Suprapubic skin (tissue), 4 donors: ENCODE measurements around the gene EIF4E. TPM values are rescaled to one million over a fixed set of nuclear protein-coding genes. Genes with fewer than 3 reads are reported as not detected.
"Not testable (repeated sequence)": the region's sequence is repeated elsewhere in the genome, so short reads cannot be mapped to it uniquely, and the experiment has no call there.

Experiments
- DNase-seq, 2 donors: peaks; one replicate each; pipeline ENCODE4 v3.0.0-alpha.2; 2019; ENCODE audit warnings: low spot score in 2 of 2
- H3K27ac ChIP-seq: fragments of 200-600 bp; sonication (generic); one replicate; pipeline ENCODE4 v1.5.1; 2019
- H3K27me3 ChIP-seq: fragments of 200-600 bp; sonication (generic); one replicate; pipeline ENCODE4 v1.5.1; 2019
- H3K36me3 ChIP-seq: fragments of 200-600 bp; sonication (generic); one replicate; pipeline ENCODE4 v1.5.1; 2019
- H3K4me1 ChIP-seq: fragments of 200-600 bp; sonication (generic); one replicate; pipeline ENCODE4 v1.5.1; 2019
- H3K4me3 ChIP-seq: fragments of 200-600 bp; sonication (generic); one replicate; pipeline ENCODE4 v1.5.1; 2019; ENCODE audit warnings: mild to moderate bottlenecking
- H3K9me3 ChIP-seq: fragments of 200-600 bp; sonication (generic); one replicate; pipeline ENCODE4 v1.5.1; 2019
- EP300 ChIP-seq: sonication (generic); formaldehyde crosslinking; IDR thresholded peaks from one replicate; pipeline ENCODE4 v1.6.1; 2017; ENCODE audit warnings: antibody characterized with exemption
- POLR2A ChIP-seq, 2 donors: fragments of 450-650 bp; IDR thresholded peaks; one replicate each; pipeline ENCODE4 v1.6.1; 2017; ENCODE audit warnings: antibody characterized with exemption in 2 of 2, mild to moderate bottlenecking in 2 of 2, moderate library complexity in 2 of 2
- POLR2AphosphoS5 ChIP-seq, 3 donors: sonication (generic); formaldehyde crosslinking; IDR thresholded peaks; one replicate each; pipeline ENCODE4 v1.6.1; 2017; ENCODE audit warnings: antibody characterized with exemption in 3 of 3
- WGBS: methylation state at CpG from one replicate; pipeline ENCODE4 v1.1.5; 2018; 5-methylcytosine and 5-hydroxymethylcytosine counted together
- total RNA-seq, 4 donors: library from RNA; depleted of rRNA; stranded (reverse); fragments of >200 nt; gene quantifications; one replicate each; pipeline ENCODE4 v1.1.0, GENCODE V29; 2016
- TF ChIP-seq, protein P1 (sequence below), 2 donors: fragments of 200-600 bp in 1 of 2; fragments of 450-650 bp in 1 of 2; sonication (generic) in 1 of 2; IDR thresholded peaks; one replicate each; pipeline ENCODE4 v1.5.1; 2016 to 2019; ENCODE audit warnings: antibody characterized with exemption in 2 of 2, mild to moderate bottlenecking in 1 of 2, moderate library complexity in 1 of 2

The EIF4E gene
- total RNA-seq, 4 donors from 2014 or later, result 42.5 to 68.7 (median 54.6) TPM

DNA sequence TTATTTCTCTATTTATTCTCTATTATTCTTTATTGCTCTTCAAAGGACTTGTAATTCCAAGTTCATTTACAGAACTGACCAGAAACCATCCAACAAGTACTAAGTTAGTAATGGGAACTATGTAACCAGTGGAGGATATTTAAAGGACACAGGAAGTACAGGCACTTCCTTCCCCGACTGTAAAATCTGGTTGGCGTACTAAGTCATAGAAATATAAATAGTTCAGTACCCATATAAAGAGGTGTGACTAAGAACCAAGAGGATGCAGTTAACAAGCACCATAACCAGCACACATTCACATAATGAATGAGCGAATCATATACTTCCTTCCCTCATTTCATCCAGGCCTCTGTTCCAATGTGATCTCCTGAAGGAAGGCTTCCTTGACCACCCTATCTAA lies 3.6 kb upstream of the EIF4E start:
- no peaks in the 10 kb centered on the region for H3K36me3 ChIP-seq
- DNase-seq, result no peak
- H3K4me1 ChIP-seq, result peaks cover 13% of the 10 kb centered on the region
- H3K27ac ChIP-seq, result no peak overlapping the region
- H3K4me3 ChIP-seq, result no peak overlapping the region
- WGBS, result 45% methylated on average over 3 of the region's 3 CpGs
- TF ChIP-seq EP300 (no peak), POLR2AphosphoS5 (IDR thresholded peaks at IDR 0.05) (no peak), POLR2A (IDR thresholded peaks at IDR 0.05) (no peak)
- TF ChIP-seq, protein P1, sequence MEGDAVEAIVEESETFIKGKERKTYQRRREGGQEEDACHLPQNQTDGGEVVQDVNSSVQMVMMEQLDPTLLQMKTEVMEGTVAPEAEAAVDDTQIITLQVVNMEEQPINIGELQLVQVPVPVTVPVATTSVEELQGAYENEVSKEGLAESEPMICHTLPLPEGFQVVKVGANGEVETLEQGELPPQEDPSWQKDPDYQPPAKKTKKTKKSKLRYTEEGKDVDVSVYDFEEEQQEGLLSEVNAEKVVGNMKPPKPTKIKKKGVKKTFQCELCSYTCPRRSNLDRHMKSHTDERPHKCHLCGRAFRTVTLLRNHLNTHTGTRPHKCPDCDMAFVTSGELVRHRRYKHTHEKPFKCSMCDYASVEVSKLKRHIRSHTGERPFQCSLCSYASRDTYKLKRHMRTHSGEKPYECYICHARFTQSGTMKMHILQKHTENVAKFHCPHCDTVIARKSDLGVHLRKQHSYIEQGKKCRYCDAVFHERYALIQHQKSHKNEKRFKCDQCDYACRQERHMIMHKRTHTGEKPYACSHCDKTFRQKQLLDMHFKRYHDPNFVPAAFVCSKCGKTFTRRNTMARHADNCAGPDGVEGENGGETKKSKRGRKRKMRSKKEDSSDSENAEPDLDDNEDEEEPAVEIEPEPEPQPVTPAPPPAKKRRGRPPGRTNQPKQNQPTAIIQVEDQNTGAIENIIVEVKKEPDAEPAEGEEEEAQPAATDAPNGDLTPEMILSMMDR (IDR thresholded peaks at IDR 0.05), result no peak
- no peaks in the 10 kb centered on the region for H3K9me3 ChIP-seq
- no peaks in the 10 kb centered on the region for H3K27me3 ChIP-seq

DNA sequence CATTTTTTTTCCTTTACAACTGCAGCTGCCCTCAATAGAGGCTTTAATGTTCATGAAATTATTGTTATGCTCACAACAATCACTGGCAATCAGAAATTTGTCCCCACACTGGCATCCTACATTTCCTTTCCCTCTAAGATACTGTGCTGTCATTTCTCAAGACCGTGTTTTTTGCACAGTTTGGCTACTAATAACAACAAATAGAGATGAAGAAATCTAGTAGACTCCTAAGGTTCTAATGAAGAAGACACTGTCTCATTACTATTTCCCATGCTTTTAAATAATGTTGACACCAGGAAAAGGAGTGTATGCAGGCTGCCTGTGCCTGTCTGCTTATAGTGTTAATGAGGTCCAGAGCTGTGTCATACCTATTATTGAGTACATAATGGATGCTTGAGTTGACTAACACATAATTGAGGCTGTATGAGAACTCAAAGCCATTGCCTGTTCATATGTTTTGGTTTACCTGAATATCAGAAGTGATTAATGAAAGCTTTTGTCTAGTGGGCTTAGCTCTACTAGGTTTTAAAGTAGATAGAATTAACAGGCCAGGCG lies 1.5 kb upstream of the EIF4E start:
- 74% methylated on average over 2 of the region's 2 CpGs for WGBS
- TF ChIP-seq POLR2A (IDR thresholded peaks at IDR 0.05) (no peak), POLR2AphosphoS5 (IDR thresholded peaks at IDR 0.05) (no peak), EP300 (no peak)
- TF ChIP-seq, protein P1 (IDR thresholded peaks at IDR 0.05), result no peak
- Histone ChIP-seq H3K27ac (peak overlapping the region; percentile 96), H3K4me3 (peak overlapping the region; percentile 98), H3K9me3 (no peaks in the 10 kb centered on the region), H3K27me3 (no peaks in the 10 kb centered on the region), H3K4me1 (peaks cover 17% of the 10 kb centered on the region), H3K36me3 (no peaks in the 10 kb centered on the region)
- no peak for DNase-seq

DNA sequence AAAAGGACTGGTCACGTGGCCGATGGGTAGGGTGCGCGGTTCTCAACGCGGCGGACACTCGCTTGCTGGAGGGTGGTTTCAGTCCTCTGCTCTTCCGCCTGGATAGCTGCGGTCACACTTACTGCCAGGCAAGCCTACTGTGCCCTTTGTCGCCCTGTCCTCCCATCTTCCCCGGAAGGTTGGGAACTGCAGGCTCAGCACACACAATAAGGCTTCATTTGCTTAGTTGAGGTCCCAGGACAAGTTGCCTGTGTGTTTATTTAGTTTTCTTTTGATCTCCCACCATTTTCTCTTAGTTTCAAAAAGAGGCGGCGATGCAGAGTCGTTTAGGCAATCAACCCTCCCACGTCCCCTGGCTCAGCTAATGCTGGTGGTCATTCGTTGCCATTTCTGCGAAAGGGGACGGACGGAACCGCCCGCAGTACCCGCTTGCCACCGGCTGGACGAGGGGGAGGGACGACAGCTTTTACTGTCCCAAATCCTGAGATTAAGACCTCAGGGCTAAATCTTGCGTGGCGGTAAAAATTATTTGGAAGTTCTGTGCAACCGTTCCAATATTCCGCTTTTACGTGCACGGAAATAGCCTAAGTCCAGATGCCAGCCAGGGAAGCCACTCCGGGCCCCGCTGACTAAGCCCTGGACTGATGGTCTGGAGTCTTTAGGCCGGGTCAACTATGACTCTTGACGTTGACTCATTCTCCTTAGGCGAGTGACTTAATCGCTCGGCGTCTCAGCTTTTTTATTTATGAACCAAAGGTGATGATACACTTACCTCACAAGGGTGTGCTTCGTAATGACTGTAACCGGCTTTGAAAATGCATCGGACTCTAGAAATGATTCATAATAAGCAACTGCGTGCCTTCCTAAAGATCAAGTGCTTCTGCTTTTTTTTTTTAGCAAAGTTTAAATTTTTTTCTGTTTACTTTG lies 671 bp upstream of the EIF4E start:
- Histone ChIP-seq H3K27me3 (no peaks in the 10 kb centered on the region), H3K4me1 (peaks cover 17% of the 10 kb centered on the region), H3K36me3 (no peaks in the 10 kb centered on the region), H3K27ac (peak overlapping the region; percentile 96), H3K4me3 (peak overlapping the region; percentile 98), H3K9me3 (no peaks in the 10 kb centered on the region)
- 3% methylated on average over 40 of the region's 44 CpGs for WGBS
- peak in 1 of 2 donors; percentile 83 for DNase-seq
- TF ChIP-seq POLR2A (IDR thresholded peaks at IDR 0.05) (peak in 1 of 2 donors; percentile 47), EP300 (no peak), POLR2AphosphoS5 (IDR thresholded peaks at IDR 0.05) (no peak)
- TF ChIP-seq, protein P1 (IDR thresholded peaks at IDR 0.05), result no peak

DNA sequence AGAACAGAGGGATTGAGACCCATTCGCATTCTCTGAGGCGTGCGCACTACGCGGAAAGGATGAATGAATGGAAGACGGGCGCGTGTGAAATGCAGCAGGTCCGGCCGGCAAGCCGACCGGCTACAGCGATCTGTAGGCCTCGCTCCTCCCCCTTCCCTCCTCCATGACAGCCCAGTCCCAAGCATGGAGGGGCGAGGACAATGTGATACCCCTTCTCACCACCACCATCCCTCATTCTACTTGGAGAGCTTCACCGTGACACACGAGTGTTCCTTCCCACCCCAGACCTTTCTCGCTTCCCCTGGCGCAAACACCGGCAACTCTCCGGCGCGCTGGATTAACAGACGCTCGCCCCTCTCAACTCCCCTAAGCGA lies 815 bp downstream of the EIF4E start:
- peak; percentile 78 to 84 for DNase-seq
- H3K4me3 ChIP-seq, result peak overlapping the region; percentile 98
- peak overlapping the region; percentile 96 for H3K27ac ChIP-seq
- TF ChIP-seq POLR2A (IDR thresholded peaks at IDR 0.05) (no peak), EP300 (no peak), POLR2AphosphoS5 (IDR thresholded peaks at IDR 0.05) (no peak)
- TF ChIP-seq, protein P1 (IDR thresholded peaks at IDR 0.05), result no peak
- no peaks in the 10 kb centered on the region for H3K9me3 ChIP-seq
- WGBS, result under 1% methylated on average over 26 of the region's 26 CpGs
- no peaks in the 10 kb centered on the region for H3K27me3 ChIP-seq
- H3K36me3 ChIP-seq, result no peaks in the 10 kb centered on the region
- peaks cover 17% of the 10 kb centered on the region for H3K4me1 ChIP-seq

DNA sequence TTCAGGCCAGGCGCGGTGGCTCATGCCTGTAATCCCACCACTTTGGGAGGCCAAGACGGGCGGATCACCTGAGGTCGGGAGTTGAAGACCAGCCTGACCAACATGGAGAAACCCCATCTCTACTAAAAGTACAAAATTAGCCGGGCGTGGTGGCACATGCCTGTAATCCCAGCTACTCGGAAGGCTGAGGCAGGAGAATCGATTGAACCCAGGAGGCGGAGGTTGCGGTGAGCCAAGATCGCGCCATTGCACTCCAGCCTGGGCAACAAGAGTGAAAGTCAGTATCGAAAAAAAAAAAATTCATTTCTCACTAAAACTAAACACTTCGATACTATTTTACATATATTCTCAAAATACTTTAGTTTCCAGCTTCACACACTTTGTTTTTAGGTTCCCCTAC lies 2.7 kb downstream of the EIF4E start:
- WGBS, result 96% methylated on average over 15 of the region's 15 CpGs
- DNase-seq, H3K36me3 ChIP-seq, H3K9me3 ChIP-seq, H3K27ac ChIP-seq, H3K4me3 ChIP-seq, H3K27me3 ChIP-seq: not testable (repeated sequence)
- H3K4me1 ChIP-seq, result peaks cover 17% of the 10 kb centered on the region
